ENCODE results near the gene ATP7B.
"Not testable (repeated sequence)": the region's sequence is repeated elsewhere in the genome, so short reads cannot be mapped to it uniquely, and the experiment has no call there.

ATP7B gene

DNA sequence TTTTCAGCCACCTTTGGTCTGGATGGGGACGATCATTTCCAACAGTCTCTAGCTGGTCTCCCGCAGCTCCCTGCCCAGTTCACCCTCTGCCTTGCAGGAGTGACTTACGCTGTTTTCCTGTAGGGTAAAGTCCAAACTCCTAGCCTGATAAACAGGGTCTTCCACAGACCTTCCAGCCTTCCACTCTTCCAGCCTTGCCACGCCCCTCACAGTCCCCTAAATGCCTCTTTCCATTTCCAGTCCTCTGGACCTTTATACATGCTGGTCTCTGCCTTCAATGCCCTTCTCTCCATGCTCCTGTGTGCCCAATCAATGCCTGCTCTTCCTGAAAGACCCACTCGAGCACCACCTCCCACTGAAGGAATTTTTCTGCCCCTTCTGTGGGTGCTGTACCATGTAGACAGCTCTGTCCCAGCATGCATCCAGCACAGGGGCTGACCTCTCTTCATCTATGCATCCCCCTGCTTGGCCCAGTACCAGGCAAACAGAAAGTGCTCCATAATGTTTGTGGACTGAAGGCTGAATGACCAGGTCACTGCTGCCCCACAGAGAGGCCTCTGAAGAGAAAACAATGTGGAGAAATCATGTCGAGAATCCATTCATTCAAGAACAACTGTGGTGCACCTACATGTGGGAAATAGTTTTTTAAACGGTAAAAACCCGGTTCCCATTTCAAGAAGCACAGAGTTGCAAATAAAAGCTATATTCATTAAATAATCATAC lies 4.6 kb downstream of the ATP7B start:
- no peak for DNase-seq (ENCODE audit: low read depth in 3 of 3, low spot score in 1 of 3)

DNA sequence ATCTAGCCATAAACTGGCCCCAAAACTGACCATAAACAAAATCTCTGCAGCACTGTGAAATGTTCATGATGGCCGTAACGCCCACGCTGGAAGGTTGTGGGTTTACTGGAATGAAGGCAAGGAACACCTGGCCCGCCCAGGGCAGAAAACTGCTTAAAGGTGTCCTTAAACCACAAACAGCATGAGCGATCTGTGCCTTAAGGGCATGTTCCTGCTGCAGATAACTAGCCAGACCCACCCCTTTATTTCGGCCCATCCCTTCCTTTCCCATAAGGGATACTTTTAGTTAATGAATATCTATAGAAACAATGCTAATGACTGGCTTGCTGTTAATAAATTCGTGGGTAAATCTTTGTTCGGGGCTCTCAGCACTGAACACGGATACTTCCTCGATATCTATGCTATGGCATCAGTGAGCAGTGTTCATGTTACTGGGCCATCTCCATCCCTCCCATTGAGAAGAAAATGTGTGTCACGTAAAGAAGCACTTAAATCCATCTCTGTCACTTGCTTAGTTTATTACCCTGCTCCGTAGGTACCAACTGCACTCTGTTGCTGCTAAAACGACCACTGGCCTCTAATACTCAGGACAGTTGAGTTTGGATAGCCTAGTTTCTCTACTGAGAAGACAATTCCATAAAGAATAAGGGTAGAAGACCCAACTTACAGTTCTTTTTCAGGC lies 5.3 kb downstream of the ATP7B start:
- DNase-seq (ENCODE audit: low read depth in 3 of 3, low spot score in 1 of 3) = no peak

DNA sequence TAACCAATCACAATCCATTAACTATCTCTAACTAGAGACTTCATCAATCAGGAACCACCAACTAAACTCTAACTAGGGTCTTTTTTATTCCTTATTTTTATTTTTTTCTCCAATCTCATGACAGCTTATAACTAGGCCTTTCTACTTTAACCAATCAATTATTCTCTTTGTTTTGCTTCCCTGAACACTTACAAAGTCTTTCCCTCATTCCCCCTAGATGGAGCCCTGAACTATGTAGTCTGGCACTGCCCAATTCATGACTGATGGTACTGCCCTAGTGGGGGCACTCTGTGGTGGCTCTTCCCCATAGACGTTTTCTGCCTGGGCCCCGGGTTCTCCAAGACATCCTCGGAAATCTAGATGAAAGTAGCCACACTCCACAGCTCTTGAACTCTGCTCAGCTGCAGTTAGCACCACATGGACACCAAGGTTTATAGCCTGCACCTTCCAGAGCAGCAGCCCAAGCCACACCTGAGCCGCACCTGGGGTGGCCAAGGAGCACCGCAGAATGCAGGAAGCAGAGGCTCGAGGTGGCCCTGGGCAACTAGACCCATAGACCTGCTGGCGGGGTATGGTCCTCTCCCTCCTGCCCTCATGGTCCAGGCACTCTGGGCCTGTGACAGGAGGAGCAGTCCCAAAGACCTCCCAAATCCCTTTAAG lies 6.6 kb downstream of the ATP7B start:
- no peak for DNase-seq (ENCODE audit: low read depth in 3 of 3, low spot score in 1 of 3)

GRCh38 chr13:52003541-52003940 lies 7.7 kb downstream of the ATP7B start:
- DNase-seq (ENCODE audit: low read depth in 3 of 3, low spot score in 1 of 3) = no peak

- DNase-seq (ENCODE audit: low read depth in 3 of 3, low spot score in 1 of 3) = no peak
Measured at GRCh38 chr13:52002361-52002760, 8.9 kb downstream of the ATP7B start.

DNA sequence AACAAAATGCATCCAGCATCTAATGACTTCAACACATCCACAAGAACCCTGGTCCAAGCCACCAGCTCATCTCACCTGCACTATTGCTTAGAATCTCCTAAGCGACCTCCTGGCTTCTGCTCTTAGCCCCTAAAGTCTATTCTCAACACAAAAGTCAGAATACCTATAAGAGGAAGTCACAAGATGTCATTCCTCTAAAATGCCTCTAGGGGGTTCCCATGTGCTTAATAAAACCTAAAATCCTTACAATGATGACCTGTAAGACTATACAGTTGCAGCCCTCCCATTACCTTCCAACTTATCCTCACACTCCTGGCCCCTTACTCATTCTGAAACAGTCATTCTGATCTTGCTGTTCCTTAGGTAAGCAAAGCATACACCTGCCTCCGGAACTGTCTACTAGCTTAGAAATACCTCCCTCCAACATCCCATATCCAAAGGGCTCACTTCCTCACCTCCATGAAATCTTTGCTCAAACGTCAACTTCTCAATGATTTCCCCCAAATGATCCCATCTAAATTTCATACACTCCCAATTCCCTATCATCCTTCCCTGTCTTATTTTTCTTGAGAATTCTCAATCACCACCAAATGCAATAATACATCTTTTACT lies 10.0 kb downstream of the ATP7B start:
- DNase-seq (ENCODE audit: low read depth in 3 of 3, low spot score in 1 of 3) = no peak

DNA sequence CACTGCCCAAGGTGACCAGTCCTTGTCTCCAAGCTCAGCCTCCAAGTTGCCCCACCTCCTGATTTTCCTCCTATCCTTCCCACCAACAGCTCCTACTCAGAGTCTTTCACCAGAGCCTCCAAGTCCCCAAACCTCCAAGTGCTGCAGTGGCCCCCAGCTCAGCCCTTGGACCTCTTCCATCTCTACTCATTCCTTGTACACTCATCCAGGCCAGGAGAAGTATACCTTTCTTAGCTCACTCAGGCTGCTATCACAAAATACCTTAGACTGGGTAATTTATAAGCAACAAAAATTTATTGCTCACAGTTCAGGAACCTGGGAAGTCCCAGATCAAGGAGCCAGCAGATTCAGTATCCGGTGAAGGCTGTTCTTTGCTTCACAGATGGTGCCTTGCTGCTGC lies 11.3 kb downstream of the ATP7B start:
- no peak for DNase-seq (ENCODE audit: low read depth in 3 of 3, low spot score in 1 of 3)

- DNase-seq (ENCODE audit: low read depth in 3 of 3, low spot score in 1 of 3) = no peak
Measured at GRCh38 chr13:51999510-51999911, 11.7 kb downstream of the ATP7B start.

DNA sequence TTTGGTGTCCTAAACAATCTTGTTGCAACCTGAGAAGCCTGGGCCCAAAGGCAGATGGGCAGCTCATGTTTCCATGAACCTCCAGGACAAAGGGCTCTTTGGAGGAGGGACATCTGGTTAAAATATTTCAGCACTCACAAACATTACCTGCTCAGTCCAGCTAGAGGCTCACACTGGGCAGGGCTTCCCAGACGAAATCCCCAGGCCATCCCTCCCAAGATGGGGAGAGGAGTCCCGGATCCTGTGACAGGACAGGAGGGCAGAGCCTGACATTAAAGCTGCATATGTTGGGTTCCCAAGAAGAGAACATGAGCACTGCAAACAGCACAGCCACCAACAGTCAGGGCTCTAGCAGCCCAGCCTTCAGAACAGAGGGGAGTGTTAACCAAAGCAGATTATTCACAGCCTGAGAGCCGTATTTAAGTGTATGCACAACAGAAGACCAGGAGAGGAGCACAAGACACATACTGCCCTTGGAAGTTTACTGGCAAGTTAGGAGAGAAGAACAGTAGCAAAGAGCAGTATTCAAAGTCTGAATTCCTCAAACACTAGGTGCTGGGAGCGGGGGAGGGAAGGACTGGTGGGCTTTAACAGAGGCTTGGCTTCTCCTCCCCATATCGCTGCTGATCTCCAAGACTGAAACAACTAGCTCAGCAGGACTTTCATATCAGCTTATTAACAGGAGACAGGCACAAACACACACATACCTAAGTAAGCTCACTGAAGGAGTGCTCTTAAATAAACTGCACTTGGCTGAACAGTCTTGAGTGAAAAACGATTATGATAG lies 12.3 kb downstream of the ATP7B start:
- no peak for DNase-seq (ENCODE audit: low read depth in 3 of 3, low spot score in 1 of 3)

DNA sequence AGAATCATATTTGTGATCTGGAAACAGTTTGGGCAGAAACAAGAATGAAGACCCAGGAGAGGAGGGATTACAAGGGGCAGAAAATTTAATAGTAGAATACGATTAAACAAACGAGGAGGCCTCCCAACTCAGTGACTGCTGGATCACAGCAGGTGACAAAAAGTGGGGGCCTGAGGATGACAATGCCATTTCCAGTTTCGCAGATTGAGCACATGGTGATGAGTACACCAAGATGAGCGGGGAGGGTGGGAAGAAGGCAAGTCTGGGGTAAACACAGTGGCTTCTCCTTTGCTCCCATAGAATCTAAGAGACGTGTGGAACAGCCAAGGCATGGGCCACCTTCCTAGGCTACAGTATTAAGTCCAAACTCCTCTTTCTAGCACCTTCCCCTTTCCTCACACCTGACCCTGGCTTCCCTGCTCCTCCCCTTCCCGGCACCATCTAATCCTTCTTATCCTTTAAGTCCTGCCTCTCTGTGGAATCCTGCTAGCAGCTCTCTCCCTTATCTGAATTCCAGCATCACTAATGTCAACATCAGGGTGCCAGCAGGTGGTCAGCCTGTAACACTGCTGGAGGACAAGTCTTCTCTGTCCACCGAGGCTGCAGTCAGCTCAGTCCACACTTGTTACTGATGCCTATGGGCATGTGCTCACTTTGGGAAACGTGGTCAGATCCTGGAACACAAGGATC lies 13.5 kb downstream of the ATP7B start:
- DNase-seq (ENCODE audit: low read depth in 3 of 3, low spot score in 1 of 3) = no peak

DNA sequence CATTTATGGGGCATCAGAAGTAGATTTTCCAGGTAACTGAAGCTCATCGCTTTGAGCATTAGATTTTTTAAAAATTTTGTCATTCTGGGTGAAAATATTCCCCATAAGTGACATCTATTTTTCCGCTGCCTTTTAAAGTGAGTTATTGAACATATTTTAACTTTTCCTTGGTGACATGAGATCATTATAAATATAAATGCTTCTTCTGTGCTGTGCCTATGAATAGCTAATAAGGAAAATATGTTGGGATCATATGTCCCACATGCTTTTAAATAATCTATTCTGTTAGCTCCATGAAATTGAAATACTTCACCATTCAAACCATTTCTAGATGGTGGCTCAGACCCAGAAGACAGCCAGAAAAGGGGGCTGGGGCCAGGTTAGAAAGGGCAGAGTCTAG lies 14.1 kb downstream of the ATP7B start:
- no peak for DNase-seq (ENCODE audit: low read depth in 3 of 3, low spot score in 1 of 3)

- DNase-seq (ENCODE audit: low read depth in 3 of 3, low spot score in 1 of 3) = no peak
Measured at GRCh38 chr13:51996641-51997040, 14.6 kb downstream of the ATP7B start.

DNA sequence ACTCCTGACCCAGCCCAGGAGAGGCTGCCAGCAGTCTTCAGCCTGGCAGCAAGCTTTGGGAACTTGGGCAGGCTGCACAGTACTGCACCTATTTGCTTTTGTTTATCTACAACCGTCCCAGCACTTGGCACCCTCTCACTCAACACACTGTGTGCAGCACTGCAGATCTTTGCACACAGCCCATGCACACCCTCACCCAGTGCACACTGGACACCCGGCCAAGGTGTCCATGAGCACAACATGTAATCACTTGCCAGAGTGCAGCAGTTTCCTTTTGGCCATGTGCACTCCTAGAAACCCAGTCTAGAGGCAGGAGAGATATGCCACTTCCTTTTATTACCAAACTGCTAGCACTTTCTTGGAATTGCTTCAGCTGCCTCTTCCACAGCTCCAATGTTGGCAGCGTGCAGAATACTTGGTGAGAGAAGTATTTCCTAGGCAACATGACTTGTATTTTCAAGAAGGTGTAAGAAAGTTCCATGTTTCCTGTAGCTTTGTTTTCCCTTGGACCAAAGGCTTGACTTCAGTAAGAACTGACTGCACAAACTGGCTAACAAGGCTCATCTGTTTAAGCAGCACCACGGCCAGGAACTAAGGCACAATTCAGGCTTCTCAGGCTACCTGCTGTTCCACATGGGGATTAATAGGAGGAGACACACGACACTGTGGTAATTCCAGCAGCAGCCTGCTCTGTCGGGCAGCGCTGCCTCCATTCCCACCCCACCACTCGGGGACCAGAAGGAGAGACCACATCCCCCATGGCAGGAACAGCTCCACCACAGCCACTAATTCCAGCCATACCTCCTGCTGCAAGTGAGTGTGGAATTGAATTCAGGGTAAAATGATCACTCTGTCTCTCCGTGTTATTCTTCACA lies 15.3 kb downstream of the ATP7B start:
- no peak for DNase-seq (ENCODE audit: low read depth in 3 of 3, low spot score in 1 of 3)

DNA sequence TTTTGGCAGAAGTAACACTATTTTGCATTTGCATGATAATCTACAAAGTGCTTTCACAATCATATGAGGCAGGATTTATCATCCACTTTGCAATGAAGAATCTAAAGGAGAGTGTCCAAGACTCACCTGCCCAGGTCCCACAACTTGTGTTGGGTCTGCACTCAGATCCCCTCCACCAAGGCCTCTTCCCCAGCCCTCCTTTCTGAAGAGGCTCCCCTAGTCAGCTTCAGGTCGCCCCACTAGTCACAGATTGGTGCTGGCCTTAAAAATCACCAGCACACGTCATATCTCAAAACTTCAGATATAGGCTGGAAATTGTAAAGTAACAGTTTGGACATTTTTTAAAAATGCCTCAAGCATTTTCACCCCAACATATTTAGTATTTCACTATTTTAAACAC lies 17.5 kb downstream of the ATP7B start:
- DNase-seq (ENCODE audit: low read depth in 3 of 3, low spot score in 1 of 3) = no peak

GRCh38 chr13:51988988-51989618 lies 22.1 kb downstream of the ATP7B start:
- DNase-seq (ENCODE audit: low read depth in 3 of 3, low spot score in 1 of 3) = no peak

- DNase-seq (ENCODE audit: low read depth in 3 of 3, low spot score in 1 of 3) = not testable (repeated sequence)
Measured at GRCh38 chr13:51984904-51985303, 26.3 kb downstream of the ATP7B start.

- not testable (repeated sequence) for DNase-seq (ENCODE audit: low read depth in 3 of 3, low spot score in 1 of 3)
Measured at GRCh38 chr13:51983292-51983691, 28.0 kb downstream of the ATP7B start.

DNA sequence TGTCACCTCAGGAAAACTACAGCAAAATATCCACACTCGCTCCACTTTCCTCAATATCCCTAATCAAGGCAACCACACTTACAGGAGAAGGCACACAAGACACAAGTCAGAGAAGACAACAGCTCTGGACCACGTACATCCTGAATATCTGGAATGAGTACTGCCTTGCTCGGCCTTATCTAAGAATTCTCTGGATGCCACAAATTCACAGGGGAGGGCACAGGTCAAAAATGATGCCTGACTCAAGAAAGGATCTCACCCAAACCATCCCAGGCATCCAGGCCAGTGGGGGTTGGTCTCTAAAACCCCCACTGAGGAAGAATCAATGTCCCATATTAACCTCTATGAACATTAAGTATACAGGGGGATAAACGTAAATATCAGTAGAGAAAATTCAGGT lies 29.9 kb downstream of the ATP7B start:
- no peak for DNase-seq (ENCODE audit: low read depth in 3 of 3, low spot score in 1 of 3)

DNA sequence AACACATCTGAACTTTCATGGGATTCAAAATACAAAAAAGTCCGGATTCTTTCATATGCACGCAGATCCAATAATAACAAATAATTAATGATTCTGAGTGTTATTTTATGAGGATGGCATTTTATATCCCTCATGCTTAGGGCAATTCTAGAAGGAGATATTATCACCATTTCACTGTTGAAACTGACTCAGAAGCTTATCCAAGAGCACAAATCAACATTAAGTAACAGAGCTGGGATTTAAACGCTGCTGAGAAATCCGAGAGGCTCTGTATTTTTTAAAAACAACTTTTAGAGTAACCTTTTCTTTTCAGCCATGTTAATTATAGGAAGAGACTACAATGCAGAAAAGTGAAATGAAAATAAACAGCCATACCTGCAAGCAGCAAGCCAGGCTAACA lies 30.3 kb downstream of the ATP7B start:
- DNase-seq (ENCODE audit: low read depth in 3 of 3, low spot score in 1 of 3) = no peak

Data from stimulated activated CD4-positive, alpha-beta T cell treated with anti-CD3 and anti-CD28 coated beads, TNF-alpha, amount 100 ng/mL, for 1 hour (primary cell).